NCI-H82 treated with DMSO at 0.1 percent for 48 hours (cell line): ENCODE results near the gene SC5D.

Experiments used
- DNase-seq: peaks from one replicate; lab custom pipeline; 2025; ENCODE audit not compliant: unreplicated experiment; lab: John Stamatoyannopoulos, UW

The SC5D gene

GRCh38 chr11:121352251-121352891 lies 59.8 kb downstream of the SC5D start:
- DNase-seq: no peak

- no peak for DNase-seq
Measured at GRCh38 chr11:121354192-121354591, 61.6 kb downstream of the SC5D start.

GRCh38 chr11:121356357-121356756 lies 63.8 kb downstream of the SC5D start:
- no peak for DNase-seq
